Stimulated activated effector memory CD8-positive, alpha-beta T cell treated with anti-CD3 and anti-CD28 coated beads, Interleukin-12 subunit alpha, Interleukin-12 subunit beta, amount 100 ng/mL, for 72 hours (primary cell): Measurements from ENCODE around the gene GALNT6.
"Not testable (repeated sequence)": the region's sequence is repeated elsewhere in the genome, so short reads cannot be mapped to it uniquely, and the experiment has no call there.

Experiments
- ATAC-seq: fragments of 150-1000 bp; cut with Tn5 transposase; 2 replicates; pipeline ENCODE4 v1.10.0; 2021
- DNase-seq, 2 donors: peaks; one replicate each; pipeline ENCODE4 v3.0.0; 2021 to 2022; ENCODE audit warnings: low spot score in 2 of 2
- H3K27ac Mint-ChIP-seq: one replicate; pipeline ENCODE4 v1.8.0; 2022; ENCODE audit warnings: mild to moderate bottlenecking, mixed read lengths
- H3K36me3 Mint-ChIP-seq: one replicate; pipeline ENCODE4 v1.8.0; 2022; ENCODE audit warnings: mild to moderate bottlenecking, mixed read lengths
- H3K4me1 Mint-ChIP-seq: one replicate; pipeline ENCODE4 v1.8.0; 2022; ENCODE audit warnings: mixed read lengths
- H3K4me3 Mint-ChIP-seq: one replicate; pipeline ENCODE4 v1.8.0; 2022; ENCODE audit warnings: mild to moderate bottlenecking, mixed read lengths
- H3K9me3 Mint-ChIP-seq: one replicate; pipeline ENCODE4 v1.8.0; 2022; ENCODE audit warnings: mixed read lengths

The GALNT6 gene

GRCh38 chr12:51333536-51333935 lies 57.7 kb downstream of the GALNT6 start:
- Mint-ChIP-seq H3K4me3 (no peak overlapping the region), H3K27ac (peak overlapping the region; percentile 50), H3K4me1 (peaks cover 21% of the 10 kb centered on the region), H3K9me3 (no peaks in the 10 kb centered on the region), H3K36me3 (no peaks in the 10 kb centered on the region)
- DNase-seq (no peak), ATAC-seq (no peak)

GRCh38 chr12:51330186-51330585 lies 61.0 kb downstream of the GALNT6 start:
- H3K4me1 Mint-ChIP-seq: peaks cover 35% of the 10 kb centered on the region
- peaks cover 6% of the 10 kb centered on the region for H3K36me3 Mint-ChIP-seq
- H3K9me3 Mint-ChIP-seq: no peaks in the 10 kb centered on the region
- DNase-seq (no peak), ATAC-seq (no peak)
- peak overlapping the region; percentile 11 for H3K27ac Mint-ChIP-seq
- H3K4me3 Mint-ChIP-seq: peak overlapping the region; percentile 11

- ATAC-seq (no peak), DNase-seq (no peak)
- peaks cover 39% of the 10 kb centered on the region for H3K4me1 Mint-ChIP-seq
- peak overlapping the region; percentile 11 for H3K4me3 Mint-ChIP-seq
- peaks cover 6% of the 10 kb centered on the region for H3K36me3 Mint-ChIP-seq
- H3K9me3 Mint-ChIP-seq: no peaks in the 10 kb centered on the region
- peak overlapping the region; percentile 11 for H3K27ac Mint-ChIP-seq
Measured at GRCh38 chr12:51329742-51330141, 61.5 kb downstream of the GALNT6 start.

DNA sequence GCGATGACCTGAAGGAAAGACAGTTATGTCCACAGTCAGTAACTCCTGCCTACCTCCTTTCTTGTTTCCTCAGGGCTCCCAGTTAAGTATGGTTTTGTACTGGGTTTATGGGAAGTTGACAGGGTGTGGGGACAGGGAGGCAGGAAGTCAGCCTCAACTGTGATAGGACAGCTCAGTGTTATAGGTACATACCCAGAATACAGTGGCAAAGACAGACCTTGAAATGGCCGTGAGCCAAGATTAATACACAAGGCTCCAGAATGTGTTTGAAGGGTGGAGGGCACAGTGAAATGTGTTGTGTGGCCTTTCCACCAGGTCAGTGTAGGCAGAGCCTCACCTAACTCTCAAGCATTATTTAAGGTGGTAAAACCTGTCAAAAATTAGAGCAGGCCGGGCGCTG lies 62.6 kb downstream of the GALNT6 start:
- DNase-seq (no peak), ATAC-seq (no peak)
- Mint-ChIP-seq H3K4me1 (peaks cover 41% of the 10 kb centered on the region), H3K27ac (peak overlapping the region; percentile 11), H3K4me3 (no peak overlapping the region), H3K9me3 (no peaks in the 10 kb centered on the region), H3K36me3 (peaks cover 14% of the 10 kb centered on the region)

GRCh38 chr12:51326698-51327439 lies 64.3 kb downstream of the GALNT6 start:
- Mint-ChIP-seq H3K36me3 (peaks cover 31% of the 10 kb centered on the region), H3K4me3 (peak overlapping the region; percentile 61), H3K27ac (peak overlapping the region; percentile 97), H3K9me3 (no peaks in the 10 kb centered on the region), H3K4me1 (peaks cover 51% of the 10 kb centered on the region)
- DNase-seq (no peak), ATAC-seq (no peak)

DNA sequence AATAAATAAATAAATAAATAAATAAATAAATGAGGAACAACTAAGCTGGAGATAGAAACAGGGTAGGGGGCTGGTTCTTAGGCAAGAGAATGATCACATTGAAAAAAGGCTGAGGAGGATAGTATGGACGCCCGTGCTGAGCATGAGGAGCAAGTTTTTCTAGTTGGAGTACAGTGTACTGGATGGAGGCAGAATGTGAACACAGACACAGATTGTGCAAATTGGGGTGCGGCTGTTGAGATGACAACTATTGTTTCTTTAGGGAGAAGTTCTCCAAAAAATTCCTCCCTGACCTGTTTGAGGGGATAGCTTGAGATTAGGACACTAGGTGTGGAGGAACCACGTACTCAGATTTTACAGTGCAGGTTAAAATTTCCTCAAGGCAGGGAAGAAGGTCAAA lies 66.3 kb downstream of the GALNT6 start:
- no peaks in the 10 kb centered on the region for H3K9me3 Mint-ChIP-seq
- DNase-seq: no peak
- peak overlapping the region; percentile 87 for H3K4me3 Mint-ChIP-seq
- ATAC-seq: no peak
- peak overlapping the region; percentile 97 for H3K27ac Mint-ChIP-seq
- H3K4me1 Mint-ChIP-seq: peaks cover 67% of the 10 kb centered on the region
- peaks cover 50% of the 10 kb centered on the region for H3K36me3 Mint-ChIP-seq

- H3K4me3 Mint-ChIP-seq: peak within 1 kb of the TSS; percentile 87
- peak within 1 kb of the TSS; percentile 97 for H3K27ac Mint-ChIP-seq
- ATAC-seq (peak; percentile 88), DNase-seq (peak; percentile 66 to 87)
- H3K4me1 Mint-ChIP-seq: peaks cover 67% of the 10 kb centered on the region
- peaks cover 54% of the 10 kb centered on the region for H3K36me3 Mint-ChIP-seq
- no peaks in the 10 kb centered on the region for H3K9me3 Mint-ChIP-seq
Measured at GRCh38 chr12:51323966-51324895, 67.0 kb downstream of the GALNT6 start, which contains the start of gene BIN2. Gene BIN2, minus strand, starts transcription at chr12:51324174. Its CDS starts 72 bp downstream, at chr12:51324102.

- Mint-ChIP-seq H3K9me3 (no peaks in the 10 kb centered on the region), H3K4me1 (peaks cover 69% of the 10 kb centered on the region), H3K4me3 (peak overlapping the region; percentile 87), H3K27ac (peak overlapping the region; percentile 97), H3K36me3 (peaks cover 62% of the 10 kb centered on the region)
- ATAC-seq: peak; percentile 63
- peak; percentile 24 to 70 for DNase-seq
Measured at GRCh38 chr12:51323317-51323960, 67.8 kb downstream of the GALNT6 start.

DNA sequence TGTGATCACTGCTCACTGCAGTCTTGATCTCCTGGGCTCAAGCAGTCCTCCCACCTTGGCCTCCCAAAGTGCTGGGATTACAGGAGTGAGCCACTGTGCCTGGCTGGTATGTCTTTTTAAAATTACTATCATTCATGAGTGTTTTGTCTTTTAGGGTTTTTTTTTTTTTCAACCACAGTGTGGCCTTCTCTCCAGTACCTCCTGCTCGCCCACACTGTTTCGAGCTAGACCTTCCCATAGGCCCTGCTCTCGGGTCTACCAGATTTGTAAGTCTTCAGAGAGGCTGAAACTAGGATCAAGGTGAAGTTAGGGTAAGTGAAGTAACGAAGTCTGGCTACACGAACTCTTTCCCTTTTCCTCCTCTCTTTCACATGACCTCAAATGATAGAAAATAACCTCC lies 68.8 kb downstream of the GALNT6 start:
- ATAC-seq (peak; percentile 55), DNase-seq (no peak)
- Mint-ChIP-seq H3K9me3 (no peaks in the 10 kb centered on the region), H3K4me3 (peak overlapping the region; percentile 87), H3K4me1 (peaks cover 76% of the 10 kb centered on the region), H3K36me3 (peaks cover 72% of the 10 kb centered on the region), H3K27ac (peak overlapping the region; percentile 97)

GRCh38 chr12:51321882-51322281 lies 69.3 kb downstream of the GALNT6 start:
- H3K27ac Mint-ChIP-seq: peak overlapping the region; percentile 97
- DNase-seq: no peak
- no peaks in the 10 kb centered on the region for H3K9me3 Mint-ChIP-seq
- peak overlapping the region; percentile 87 for H3K4me3 Mint-ChIP-seq
- H3K4me1 Mint-ChIP-seq: peaks cover 74% of the 10 kb centered on the region
- peaks cover 74% of the 10 kb centered on the region for H3K36me3 Mint-ChIP-seq
- no peak for ATAC-seq

DNA sequence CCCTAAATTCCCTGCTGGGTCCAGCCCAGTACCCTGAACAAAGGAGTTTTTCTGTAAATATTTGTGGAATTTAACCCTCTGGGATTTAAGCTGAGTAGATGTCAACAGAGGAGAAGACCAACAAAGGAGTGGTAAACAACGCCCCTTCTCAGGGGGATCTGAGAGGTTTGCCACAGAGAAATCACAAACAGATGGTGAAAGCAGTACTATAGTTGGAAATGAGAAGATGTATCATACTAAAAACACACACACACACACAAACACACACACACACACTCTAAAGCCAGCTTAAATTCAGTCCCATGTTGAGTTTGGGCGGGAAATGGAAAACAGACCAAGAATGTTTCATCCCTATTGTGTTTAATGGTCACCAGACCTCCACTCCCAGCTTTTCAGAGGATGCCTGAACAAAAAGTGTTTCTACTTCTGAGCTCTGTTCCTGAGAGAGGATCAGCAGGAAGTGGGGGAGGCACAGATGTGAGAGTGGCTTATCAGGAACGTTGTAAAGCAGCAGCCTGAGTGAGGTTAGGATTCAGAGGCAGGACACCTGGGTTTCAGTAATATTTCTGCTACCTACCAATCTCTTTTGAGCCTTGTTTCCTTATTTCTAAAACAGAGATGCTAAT lies 70.4 kb downstream of the GALNT6 start:
- H3K4me3 Mint-ChIP-seq: peak overlapping the region; percentile 87
- H3K27ac Mint-ChIP-seq: peak overlapping the region; percentile 97
- peaks cover 74% of the 10 kb centered on the region for H3K4me1 Mint-ChIP-seq
- ATAC-seq (no peak), DNase-seq (no peak)
- peaks cover 81% of the 10 kb centered on the region for H3K36me3 Mint-ChIP-seq
- no peaks in the 10 kb centered on the region for H3K9me3 Mint-ChIP-seq

- no peaks in the 10 kb centered on the region for H3K9me3 Mint-ChIP-seq
- H3K27ac Mint-ChIP-seq: peak overlapping the region; percentile 97
- H3K4me3 Mint-ChIP-seq: no peak overlapping the region
- peaks cover 85% of the 10 kb centered on the region for H3K36me3 Mint-ChIP-seq
- DNase-seq: no peak
- H3K4me1 Mint-ChIP-seq: peaks cover 77% of the 10 kb centered on the region
- no peak for ATAC-seq
Measured at GRCh38 chr12:51320311-51320694, 70.9 kb downstream of the GALNT6 start.

DNA sequence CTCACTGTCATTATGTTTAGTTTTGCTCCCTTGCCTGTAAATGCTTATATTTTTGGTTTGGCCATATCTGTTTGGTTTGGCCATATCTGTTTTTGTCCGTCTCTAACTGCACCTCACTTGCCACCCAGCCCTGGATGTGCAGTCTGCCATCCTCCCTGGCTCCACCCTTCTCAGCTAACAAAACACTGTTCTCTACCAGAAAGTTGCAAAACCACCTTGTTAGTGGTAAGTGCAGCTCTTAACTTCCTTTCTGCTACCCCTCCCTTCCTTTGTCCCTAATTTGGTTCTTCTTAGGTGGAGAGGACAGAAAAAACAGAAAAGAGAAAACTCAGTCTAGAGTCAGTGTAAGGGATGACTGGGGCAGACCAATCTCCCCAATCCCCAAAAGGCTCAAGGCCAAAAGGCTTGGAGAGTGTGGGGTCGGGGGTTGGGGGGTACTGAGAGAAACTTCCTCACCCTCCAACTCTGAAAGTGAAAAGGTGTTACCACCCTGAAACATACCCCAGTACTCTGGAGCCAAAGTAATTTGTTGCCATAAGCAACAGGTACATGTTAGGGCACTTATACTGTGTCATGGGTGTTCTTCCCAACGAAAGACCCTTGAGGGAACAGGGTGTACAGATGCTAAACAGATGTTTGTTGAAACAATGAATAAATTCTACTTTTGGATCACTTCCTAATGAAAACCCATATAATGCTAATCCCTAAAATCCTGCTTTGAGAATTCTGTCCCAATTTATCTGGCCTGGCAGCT lies 72.2 kb downstream of the GALNT6 start:
- Mint-ChIP-seq H3K4me3 (peak overlapping the region; percentile 41), H3K27ac (peak overlapping the region; percentile 97), H3K9me3 (no peaks in the 10 kb centered on the region), H3K36me3 (peaks cover 89% of the 10 kb centered on the region), H3K4me1 (peaks cover 70% of the 10 kb centered on the region)
- ATAC-seq (peak; percentile 55), DNase-seq (no peak)

DNA sequence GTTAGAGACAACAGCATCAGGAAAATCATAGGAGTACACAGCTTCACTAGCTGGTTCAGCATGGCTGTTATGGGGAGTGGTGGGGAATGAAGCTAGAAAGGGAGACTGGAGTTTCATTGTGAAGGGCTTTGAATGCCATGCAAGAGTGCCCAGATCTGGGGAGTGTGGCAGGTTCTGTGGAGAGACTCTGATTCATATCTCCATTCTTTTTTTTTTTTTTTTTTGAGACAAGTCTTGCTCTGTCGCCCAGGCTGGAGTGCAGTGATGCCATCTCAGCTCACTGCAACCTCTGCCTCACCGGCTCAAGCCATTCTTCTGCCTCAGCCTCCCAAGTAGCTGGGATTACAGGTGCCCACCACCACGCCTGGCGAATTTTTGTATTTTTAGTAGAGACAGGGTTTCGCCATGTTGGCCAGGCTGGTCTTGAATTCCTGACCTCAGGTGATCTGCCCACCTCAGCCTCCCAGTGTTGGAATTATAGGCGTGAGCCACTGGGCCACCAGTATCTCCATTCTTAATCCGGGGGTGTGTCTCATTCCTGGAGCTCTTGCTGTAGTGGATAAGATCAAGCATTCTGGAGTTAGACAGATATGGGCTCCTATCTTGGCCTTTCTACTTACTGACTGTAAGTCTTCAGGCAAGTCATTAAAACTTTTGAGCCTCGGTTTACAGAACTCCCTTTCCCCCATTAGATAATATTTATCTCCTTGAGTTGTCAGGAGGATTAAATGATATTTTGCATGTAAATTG lies 73.0 kb downstream of the GALNT6 start:
- Mint-ChIP-seq H3K4me1 (peaks cover 70% of the 10 kb centered on the region), H3K4me3 (peak overlapping the region; percentile 41), H3K36me3 (peaks cover 93% of the 10 kb centered on the region), H3K27ac (peak overlapping the region; percentile 97)
- ATAC-seq: peak; percentile 42
- DNase-seq, H3K9me3 Mint-ChIP-seq: not testable (repeated sequence)
